ENCODE data around the gene DSE.

Gene DSE

DNA sequence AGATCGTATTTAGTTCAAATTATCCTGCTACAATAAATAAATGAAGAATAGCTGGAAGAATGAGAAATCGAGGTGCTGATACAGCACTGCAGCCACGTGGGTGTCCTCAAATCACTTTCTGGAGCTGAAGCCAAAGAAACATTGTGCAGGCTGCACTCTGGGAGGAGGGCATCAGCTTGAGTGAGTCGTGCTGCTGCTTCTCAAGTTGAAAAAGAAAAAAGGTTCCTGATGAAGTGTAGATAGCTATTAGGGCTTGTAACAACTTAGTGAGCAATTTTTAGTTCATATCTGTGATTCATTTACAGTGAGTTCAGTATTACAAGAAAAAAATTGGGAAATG, 40.5 kb downstream of the DSE start:
- peak; percentile 61 for DNase-seq (ENCODE audit: low read depth, low spot score)
- in situ Hi-C loops (cut with HindIII; ENCODE audit: low sequenced_read_pairs) = no loop called here
- TF ChIP-seq, protein P1, sequence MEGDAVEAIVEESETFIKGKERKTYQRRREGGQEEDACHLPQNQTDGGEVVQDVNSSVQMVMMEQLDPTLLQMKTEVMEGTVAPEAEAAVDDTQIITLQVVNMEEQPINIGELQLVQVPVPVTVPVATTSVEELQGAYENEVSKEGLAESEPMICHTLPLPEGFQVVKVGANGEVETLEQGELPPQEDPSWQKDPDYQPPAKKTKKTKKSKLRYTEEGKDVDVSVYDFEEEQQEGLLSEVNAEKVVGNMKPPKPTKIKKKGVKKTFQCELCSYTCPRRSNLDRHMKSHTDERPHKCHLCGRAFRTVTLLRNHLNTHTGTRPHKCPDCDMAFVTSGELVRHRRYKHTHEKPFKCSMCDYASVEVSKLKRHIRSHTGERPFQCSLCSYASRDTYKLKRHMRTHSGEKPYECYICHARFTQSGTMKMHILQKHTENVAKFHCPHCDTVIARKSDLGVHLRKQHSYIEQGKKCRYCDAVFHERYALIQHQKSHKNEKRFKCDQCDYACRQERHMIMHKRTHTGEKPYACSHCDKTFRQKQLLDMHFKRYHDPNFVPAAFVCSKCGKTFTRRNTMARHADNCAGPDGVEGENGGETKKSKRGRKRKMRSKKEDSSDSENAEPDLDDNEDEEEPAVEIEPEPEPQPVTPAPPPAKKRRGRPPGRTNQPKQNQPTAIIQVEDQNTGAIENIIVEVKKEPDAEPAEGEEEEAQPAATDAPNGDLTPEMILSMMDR (IDR thresholded peaks at IDR 0.05; ENCODE audit: low read depth, low read length) = no peak

DNA sequence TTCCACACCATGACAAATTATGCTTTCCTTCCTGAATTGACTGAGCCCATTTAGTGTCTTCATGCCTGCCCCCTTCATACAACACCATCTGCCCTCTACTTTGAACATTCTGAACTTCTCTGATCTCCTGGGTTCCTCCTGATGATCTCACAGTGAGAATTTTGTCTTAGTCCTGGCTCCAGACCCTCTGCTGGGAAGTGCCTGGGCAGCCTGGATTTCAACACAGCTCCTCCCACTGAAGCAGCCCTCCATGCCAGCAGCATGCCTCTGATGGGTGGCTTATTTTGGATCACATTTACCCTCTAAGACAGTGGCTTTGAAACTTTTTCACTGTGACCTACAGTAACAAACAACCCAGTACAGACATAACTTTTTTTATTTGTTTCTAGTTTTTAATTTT, 41.5 kb downstream of the DSE start:
- in situ Hi-C loops (cut with HindIII; ENCODE audit: low sequenced_read_pairs) = no loop called here
- no peak overlapping the region for H3K4me3 ChIP-seq (ENCODE audit: low read depth, low read length)
- no peak for DNase-seq (ENCODE audit: low read depth, low spot score)
- TF ChIP-seq, protein P1 (IDR thresholded peaks at IDR 0.05; ENCODE audit: low read depth, low read length) = no peak

More for the DNA sequence above, 40.5 kb downstream of the DSE start:
- no peak overlapping the region for H3K4me3 ChIP-seq (ENCODE audit: low read depth, low read length)

DNA sequence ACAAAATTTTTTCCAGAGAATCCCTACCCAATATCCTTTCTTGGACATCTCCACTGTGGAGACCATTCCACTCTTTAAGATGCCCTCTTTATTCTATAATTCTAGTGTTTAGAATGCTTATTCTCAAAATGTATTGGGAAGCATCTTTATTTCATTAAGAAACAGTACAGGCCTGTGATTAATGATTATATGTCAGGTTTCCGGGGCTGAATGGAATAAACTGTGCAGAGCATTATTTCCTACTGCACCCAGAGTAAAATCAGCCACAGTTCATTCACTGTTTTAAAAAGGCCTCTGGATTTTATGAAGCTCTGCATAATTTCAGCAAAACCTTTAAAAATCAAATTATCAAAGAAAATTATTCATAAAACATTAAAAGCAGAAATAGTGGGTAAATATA, 42.6 kb downstream of the DSE start:
- in situ Hi-C loops (cut with HindIII; ENCODE audit: low sequenced_read_pairs) = no loop called here
- no peak overlapping the region for H3K4me3 ChIP-seq (ENCODE audit: low read depth, low read length)
- DNase-seq (ENCODE audit: low read depth, low spot score) = no peak
- TF ChIP-seq, protein P1 (IDR thresholded peaks at IDR 0.05; ENCODE audit: low read depth, low read length) = no peak

DNA sequence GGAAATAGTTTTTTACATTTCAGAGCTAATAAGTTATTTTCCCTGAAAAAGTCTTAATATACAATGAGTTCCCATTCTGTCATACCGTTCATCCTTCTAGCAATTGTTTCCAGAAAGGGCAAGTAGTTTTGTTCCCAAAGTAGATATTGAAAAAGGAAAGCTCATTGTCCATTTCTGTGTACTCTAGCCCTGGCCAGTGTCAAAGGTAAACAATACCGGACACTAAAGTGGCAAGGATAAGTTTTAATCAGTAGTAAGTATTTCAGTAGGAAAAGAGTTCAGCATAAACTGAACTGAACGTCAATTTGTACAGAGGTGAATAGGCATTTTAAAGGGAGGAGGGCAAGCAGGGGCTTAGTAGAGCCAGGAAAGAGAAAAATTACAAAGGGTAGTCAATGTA, 46.9 kb downstream of the DSE start:
- TF ChIP-seq, protein P1 (IDR thresholded peaks at IDR 0.05; ENCODE audit: low read depth, low read length) = no peak
- in situ Hi-C loops (cut with HindIII; ENCODE audit: low sequenced_read_pairs) = no loop called here
- H3K4me3 ChIP-seq (ENCODE audit: low read depth, low read length) = no peak overlapping the region
- DNase-seq (ENCODE audit: low read depth, low spot score) = no peak

DNA sequence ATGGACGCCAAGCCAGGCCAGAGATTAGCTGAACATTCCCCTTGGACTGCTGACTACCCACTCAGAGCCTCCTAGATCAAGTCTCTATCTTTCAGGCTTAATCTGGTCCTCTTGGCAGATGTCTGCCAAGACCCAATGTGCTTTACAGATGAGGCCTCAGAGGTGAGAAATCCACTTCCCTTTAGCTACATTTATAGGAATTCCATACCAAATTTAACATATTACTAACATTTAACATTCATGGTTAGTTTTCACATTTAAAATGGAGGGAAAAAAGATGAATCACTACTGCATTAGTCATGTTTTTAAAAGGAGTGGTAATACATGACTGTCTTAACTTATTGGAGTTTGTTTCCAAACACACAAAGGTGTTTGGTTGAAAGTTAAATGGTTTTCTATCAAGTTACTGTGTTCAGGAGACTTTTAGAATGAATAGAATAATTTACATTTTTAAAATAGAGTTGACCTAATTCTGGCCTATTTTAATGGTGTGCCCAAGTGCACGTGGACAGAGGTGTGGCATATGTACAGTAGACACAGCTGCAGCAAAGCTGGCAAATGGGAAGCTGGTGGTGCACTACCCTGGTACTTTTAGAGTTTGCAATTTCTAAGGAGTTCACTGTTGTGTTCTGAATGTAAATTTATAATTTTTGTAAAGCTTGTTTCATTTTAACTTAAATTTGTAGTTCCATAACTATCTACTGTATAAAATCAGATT, 48.5 kb downstream of the DSE start:
- in situ Hi-C loops (cut with HindIII; ENCODE audit: low sequenced_read_pairs) = no loop called here
- no peak for DNase-seq (ENCODE audit: low read depth, low spot score)
- TF ChIP-seq, protein P1 (IDR thresholded peaks at IDR 0.05; ENCODE audit: low read depth, low read length) = no peak

DNA sequence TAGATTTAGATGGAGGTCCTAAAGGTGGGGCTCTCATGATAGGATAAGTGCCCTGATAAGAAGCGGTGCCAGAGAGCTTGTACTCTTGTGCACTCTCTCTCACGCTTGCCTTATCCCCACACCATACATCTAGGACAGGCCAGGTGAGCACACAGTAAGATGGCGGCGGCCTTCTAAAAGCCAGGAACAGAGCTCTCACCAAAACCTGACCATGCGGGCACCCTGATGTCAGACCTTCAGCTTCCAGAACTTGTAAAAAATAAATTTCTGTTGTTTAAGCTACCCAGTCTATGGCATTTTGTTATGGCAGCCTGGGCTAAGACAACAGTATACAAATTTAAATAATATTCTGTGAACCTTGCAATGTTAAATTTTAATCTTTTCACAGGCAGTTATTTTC, 49.6 kb downstream of the DSE start:
- in situ Hi-C loops (cut with HindIII; ENCODE audit: low sequenced_read_pairs) = no loop called here
- TF ChIP-seq, protein P1 (IDR thresholded peaks at IDR 0.05; ENCODE audit: low read depth, low read length) = no peak
- no peak overlapping the region for H3K4me3 ChIP-seq (ENCODE audit: low read depth, low read length)
- DNase-seq (ENCODE audit: low read depth, low spot score) = no peak

More for the DNA sequence above, 48.5 kb downstream of the DSE start:
- H3K4me3 ChIP-seq (ENCODE audit: low read depth, low read length) = no peak overlapping the region
